VCaP (cell line): ENCODE data around the gene ATP1B2.

ENCODE experiments used
- H3K27ac ChIP-seq: fragments of 450-650 bp; 2 replicates; pipeline ENCODE4 v1.5.1; 2017
- TF ChIP-seq, protein P1 (sequence below): fragments of 450-650 bp; conservative IDR thresholded peaks from 2 replicates; pipeline ENCODE4 v1.5.1; 2017; ENCODE audit warnings: mild to moderate bottlenecking, moderate library complexity

ATP1B2 gene

DNA sequence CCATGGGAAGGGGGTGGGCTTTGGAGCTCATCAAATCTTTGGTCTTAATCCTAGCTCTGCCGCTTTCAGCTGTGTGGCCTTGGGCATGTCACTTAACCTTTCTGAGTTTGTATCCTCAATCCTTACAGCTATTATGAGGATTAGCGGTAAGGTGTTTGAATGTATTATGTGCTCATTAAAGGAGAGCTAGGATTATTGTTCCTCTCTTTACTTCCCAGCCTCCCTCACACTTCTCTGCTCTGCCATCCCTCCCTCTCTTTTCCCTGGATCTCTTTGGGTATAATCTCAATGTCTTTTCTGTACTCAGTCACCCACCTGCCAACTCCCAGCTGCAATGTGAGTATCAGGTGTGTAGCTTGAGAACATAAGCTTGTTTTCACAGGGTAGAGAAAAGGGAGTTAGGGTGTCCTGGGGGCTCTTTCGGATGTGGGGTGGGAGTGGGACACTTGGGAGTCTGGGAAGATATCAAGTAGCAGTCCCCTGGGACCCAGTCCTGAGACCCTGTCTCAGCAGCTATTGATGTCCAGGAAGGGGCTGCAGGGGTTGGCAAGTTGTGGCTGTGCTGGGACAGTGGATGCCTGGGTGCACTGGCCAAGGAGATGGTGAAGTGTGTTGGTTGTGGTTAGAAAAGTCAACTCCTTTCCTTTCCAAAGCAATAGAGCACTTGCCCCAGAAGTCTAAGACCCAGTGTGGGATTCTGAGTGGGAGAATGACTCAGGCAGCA, 56.1 kb downstream of the ATP1B2 start:
- H3K27ac ChIP-seq, result no peak overlapping the region
- TF ChIP-seq, protein P1, sequence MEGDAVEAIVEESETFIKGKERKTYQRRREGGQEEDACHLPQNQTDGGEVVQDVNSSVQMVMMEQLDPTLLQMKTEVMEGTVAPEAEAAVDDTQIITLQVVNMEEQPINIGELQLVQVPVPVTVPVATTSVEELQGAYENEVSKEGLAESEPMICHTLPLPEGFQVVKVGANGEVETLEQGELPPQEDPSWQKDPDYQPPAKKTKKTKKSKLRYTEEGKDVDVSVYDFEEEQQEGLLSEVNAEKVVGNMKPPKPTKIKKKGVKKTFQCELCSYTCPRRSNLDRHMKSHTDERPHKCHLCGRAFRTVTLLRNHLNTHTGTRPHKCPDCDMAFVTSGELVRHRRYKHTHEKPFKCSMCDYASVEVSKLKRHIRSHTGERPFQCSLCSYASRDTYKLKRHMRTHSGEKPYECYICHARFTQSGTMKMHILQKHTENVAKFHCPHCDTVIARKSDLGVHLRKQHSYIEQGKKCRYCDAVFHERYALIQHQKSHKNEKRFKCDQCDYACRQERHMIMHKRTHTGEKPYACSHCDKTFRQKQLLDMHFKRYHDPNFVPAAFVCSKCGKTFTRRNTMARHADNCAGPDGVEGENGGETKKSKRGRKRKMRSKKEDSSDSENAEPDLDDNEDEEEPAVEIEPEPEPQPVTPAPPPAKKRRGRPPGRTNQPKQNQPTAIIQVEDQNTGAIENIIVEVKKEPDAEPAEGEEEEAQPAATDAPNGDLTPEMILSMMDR, result no peak
